ENCODE results near the gene B4GALT2. TPM values are rescaled to one million over a fixed set of nuclear protein-coding genes. Genes with fewer than 3 reads are reported as not detected.
A peak's percentile ranks its signal among the peaks of the same experiment; 100 is the strongest.

B4GALT2 gene
- total RNA-seq, 1 experiment from 2014 or later, result 95.8 TPM

DNA sequence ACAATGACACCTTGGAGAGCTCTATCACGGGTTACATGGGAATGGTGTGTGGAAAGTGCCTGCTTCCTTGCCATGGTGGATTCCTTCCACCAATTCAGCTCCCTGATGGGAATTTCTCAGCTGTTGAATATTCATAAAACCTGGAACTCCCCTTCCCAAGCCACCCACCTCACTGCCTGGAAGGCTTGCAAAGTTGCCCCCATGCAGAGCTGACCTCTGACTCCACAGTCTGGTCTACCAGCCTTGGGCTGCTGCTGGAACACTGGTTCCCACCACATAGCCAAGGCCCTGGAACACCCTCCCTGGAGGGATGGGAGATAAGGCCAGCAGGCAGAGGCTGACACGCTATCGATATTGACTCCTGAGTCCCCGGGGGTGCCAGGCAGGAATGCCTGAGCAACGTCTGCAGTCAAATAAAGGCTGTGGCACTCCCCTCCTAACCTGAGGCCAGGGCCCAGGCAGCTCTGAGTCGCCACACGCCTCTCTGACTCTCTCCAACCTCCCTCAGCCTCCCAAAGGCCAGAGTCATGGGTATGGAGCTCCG is 21.2 kb downstream of the B4GALT2 start:
- 0 out of 2 replicates have a peak, but pooled peaks cover 2% of the 10 kb centered on the region for H3K36me3 ChIP-seq
- no peak for DNase-seq
- H3K9me3 ChIP-seq, result no peaks in the 10 kb centered on the region
- H3K27me3 ChIP-seq, result no peaks in the 10 kb centered on the region
- no peak overlapping the region for H3K4me3 ChIP-seq

DNA sequence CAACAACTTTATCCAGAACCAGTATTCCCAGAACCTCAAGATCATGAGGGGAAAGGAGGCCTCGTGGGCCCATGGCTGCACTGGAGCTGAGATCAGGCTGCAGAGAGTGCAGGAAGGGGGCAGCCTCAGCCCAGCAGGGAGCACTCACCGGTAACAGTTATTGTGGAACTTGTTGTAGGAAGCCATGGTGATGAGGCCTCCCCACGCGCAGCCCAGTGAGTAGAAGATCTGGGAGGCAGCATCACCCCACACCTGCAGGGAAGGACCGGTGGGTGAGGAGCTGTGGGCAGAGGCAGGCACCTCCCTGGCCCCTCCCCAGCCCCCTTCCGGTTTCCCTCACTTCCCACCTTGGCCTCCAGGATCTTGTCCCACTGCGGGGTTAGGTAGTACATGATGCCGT is 23.2 kb downstream of the B4GALT2 start:
- no peaks in the 10 kb centered on the region for H3K27me3 ChIP-seq
- H3K36me3 ChIP-seq, result peaks cover 4% of the 10 kb centered on the region; the same call in 1 of the 2 replicates
- no peak overlapping the region for H3K4me3 ChIP-seq
- no peak for DNase-seq
- H3K9me3 ChIP-seq, result no peaks in the 10 kb centered on the region

DNA sequence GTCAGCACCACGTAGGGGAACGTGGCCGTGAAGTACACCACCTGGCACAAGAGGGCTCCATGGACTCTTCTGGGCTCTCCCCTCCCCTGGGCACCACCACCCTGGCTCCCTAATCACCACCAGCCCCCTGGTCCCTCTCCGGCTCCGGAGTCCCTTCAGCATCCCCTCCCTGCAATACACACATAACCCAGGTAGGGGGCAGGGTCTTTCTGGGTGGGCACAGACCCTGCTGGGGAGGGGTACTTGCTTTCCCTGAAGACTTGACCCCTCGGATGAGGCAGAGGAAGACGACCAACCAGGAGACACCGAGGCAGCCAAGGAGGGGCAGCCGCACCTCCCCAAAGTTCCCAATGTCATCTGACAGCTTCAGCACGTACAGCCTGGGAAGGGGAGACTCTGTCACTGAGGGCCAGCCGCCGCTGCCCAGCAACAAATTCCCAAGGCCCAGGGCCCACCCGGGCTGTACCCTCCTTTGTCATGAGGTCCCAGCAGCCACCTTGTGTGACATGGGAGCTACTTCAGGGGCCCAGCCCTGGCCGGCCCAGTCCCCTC is 23.7 kb downstream of the B4GALT2 start:
- Histone ChIP-seq H3K27me3 (no peaks in the 10 kb centered on the region), H3K9me3 (no peaks in the 10 kb centered on the region), H3K36me3 (peaks cover 4% of the 10 kb centered on the region; the same call in 1 of the 2 replicates), H3K4me3 (no peak overlapping the region)
- no peak for DNase-seq

DNA sequence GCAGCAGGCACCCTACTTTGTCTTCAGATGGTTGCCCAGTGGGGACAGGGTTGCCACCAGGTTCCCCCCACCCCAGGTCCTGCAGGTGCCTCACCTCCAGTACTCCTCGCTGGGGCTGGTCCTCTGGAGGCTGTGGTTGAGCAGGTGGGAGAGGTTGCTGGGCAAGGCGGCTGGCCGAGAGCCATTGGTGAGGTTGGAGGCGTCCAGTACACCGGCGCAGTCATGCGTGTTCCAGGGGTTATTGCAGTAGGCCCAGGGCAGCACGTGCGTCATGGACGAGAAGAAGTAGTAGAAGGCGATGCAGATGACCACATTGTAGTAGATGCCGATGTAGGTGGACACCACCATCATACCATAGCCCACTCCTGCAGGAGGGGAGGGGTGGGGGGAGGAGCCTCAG is 29.2 kb downstream of the B4GALT2 start:
- no peak overlapping the region for H3K4me3 ChIP-seq
- no peaks in the 10 kb centered on the region for H3K9me3 ChIP-seq
- H3K36me3 ChIP-seq, result peaks cover 2% of the 10 kb centered on the region; the same call in 1 of the 2 replicates
- no peaks in the 10 kb centered on the region for H3K27me3 ChIP-seq
- no peak for DNase-seq

DNA sequence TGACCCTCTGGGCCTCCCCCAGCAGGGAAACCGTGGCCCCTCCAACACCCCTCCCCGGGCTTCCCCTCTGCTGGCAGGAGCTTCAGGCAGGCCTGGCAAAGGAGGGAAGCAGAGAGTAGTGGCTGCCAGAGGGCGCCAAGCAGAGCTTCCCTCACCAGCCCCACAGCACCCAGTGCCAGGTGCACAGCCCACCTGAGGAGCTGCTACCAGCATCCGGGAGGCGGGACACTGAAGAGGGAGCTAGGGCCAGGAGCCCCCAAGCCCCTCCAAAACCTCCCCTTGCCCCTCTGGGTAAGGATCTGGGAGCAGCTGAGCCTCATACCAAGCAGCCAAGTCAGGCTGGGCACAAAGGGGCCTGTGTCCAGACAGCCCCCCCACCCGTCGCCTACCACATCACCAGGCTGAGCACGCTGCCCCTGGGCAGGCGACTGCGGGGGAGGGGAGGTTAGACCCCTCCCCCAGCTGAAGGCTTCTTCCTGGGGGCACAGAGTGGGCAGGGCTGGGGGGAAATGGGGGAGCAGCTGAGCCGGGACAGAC is 32.0 kb downstream of the B4GALT2 start:
- no peaks in the 10 kb centered on the region for H3K9me3 ChIP-seq
- peaks cover 2% of the 10 kb centered on the region; the same call in 1 of the 2 replicates for H3K36me3 ChIP-seq
- H3K4me3 ChIP-seq, result no peak overlapping the region
- H3K27me3 ChIP-seq, result no peaks in the 10 kb centered on the region
- DNase-seq, result no peak

DNA sequence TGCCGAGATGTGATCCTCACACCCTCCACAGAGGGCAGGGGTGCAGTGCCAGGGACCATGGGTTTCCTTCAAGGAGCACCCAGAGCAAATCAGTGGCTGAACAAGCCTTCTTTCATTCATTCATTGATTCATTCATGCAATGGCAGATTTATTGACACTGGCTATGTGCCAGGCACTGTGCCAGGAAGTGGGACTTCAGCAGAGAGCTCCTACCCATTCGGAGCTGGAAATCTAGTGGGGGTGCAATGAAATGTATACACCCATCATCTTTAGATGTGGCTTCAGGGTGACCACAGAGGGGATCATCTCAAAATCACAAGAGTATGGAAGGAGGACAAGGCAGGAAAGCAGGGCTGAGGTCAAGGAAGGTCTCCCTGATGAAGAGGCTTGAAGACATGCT is 33.4 kb downstream of the B4GALT2 start:
- Histone ChIP-seq H3K36me3 (no peaks in the 10 kb centered on the region), H3K9me3 (no peaks in the 10 kb centered on the region), H3K4me3 (no peak overlapping the region), H3K27me3 (no peaks in the 10 kb centered on the region)
- DNase-seq, result no peak

DNA sequence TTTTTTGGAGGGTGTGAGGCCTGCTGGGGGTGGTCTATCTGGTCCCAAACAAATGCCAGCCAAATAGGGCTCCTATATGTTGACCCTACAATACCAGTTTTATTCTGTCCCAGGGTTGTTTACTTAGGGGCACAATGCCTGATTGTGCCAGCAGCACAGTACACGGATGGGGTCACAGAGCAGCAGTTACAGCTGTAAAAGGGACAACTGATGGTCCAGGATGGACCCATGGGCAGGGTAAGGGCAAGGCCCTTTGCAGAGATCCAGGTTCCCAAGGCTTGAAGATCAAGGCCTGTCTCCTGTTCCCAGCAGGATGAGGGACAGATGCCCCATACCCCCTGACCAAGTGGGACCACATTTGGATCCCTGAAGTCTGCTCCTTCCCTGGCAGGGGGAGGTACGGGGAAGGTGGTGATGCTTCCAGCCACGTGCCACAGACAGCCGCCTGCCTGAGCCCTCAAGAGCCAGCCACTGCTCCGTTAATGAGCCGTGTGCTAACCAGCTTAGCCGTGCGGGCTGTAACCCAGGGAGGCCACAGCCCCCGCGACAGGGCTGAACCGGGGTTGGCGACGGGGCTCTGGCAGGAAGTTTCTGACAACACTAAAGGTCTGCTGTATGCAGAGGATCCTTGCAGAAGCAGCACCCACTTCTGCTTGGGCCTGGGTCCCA is 34.1 kb downstream of the B4GALT2 start:
- DNase-seq, result no peak

DNA sequence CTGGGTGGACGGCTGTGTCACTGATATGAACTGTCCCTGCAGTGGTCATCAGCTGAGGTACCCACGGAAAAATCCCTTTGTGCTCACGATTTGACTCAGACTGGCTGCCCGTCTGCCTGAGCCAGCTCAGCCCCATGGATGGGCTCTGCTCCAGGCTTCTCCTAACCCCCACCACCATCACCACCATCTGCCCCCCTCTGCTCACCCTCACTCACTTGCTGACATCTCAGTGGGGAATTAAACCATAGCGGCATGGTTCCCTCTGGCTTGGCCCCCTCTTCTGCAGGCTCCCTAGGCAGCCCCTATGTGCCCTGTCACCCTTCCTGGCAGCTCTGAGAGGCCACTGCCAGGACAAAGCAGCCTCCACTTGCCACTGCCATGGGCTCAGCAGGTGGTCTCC is 34.9 kb downstream of the B4GALT2 start:
- H3K36me3 ChIP-seq, result no peaks in the 10 kb centered on the region
- H3K27me3 ChIP-seq, result no peaks in the 10 kb centered on the region
- no peaks in the 10 kb centered on the region for H3K9me3 ChIP-seq
- DNase-seq, result no peak
- no peak overlapping the region for H3K4me3 ChIP-seq

More for the DNA sequence above, 34.1 kb downstream of the B4GALT2 start:
- no peaks in the 10 kb centered on the region for H3K36me3 ChIP-seq
- no peak overlapping the region for H3K4me3 ChIP-seq
- H3K27me3 ChIP-seq, result no peaks in the 10 kb centered on the region
- no peaks in the 10 kb centered on the region for H3K9me3 ChIP-seq

DNA sequence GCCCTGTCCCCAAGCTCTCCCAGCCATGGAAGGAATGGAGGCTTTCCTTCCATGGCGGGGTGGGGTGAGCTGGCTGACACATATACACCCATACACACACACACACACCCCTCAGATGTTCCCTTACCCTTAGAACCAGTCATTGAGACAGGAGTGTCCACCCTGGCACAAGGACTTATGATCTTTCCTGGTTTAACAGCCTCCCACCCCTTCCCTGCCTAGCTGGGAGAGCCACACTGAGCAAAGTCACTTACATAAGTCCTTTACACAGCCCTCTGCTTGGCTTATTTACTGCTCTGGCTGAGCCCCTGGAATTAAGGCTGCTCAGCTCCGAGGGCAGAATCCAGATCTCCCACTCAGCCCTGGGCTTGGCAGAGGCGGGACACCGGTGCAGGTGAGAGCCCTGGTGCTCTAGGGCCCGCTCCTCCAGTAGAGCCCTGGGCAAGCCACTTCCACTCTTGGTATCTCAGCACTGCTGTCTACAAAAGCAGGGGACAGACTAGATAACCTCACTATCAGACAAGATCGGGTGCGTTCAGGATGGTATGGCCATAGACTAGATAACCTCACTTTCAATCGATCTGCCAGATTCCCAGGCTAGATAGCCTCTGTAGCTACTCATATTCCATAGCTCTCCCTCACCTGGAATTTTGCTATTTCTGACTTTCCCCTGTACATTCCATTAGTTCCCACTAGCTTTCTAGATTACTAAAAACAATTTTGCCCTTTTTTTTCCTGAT is 35.5 kb downstream of the B4GALT2 start:
- Histone ChIP-seq H3K9me3 (no peaks in the 10 kb centered on the region), H3K4me3 (no peak overlapping the region), H3K27me3 (no peaks in the 10 kb centered on the region), H3K36me3 (no peaks in the 10 kb centered on the region)
- DNase-seq, result no peak

DNA sequence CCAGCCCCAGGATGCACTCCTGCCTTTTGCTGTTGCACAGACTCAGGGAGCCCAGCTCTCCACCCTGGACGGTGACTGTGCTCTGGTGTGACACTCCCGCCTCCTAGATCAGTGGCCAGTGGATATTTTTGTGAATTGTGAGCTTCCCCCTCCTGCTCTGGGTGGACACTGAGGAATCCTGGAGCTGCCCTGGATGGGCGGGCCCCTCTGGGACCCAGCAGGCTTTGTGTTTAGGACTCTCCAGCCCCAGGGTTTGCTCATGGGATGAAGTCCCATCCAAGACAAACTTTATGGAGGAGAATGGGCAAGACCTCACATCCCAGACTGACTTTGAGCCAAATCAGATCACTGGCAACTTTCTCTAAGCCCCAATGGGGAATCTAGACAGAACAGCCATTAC is 36.2 kb downstream of the B4GALT2 start:
- H3K9me3 ChIP-seq, result no peaks in the 10 kb centered on the region
- H3K27me3 ChIP-seq, result no peaks in the 10 kb centered on the region
- H3K36me3 ChIP-seq, result no peaks in the 10 kb centered on the region
- H3K4me3 ChIP-seq, result no peak overlapping the region
- peak; percentile 47 for DNase-seq

DNA sequence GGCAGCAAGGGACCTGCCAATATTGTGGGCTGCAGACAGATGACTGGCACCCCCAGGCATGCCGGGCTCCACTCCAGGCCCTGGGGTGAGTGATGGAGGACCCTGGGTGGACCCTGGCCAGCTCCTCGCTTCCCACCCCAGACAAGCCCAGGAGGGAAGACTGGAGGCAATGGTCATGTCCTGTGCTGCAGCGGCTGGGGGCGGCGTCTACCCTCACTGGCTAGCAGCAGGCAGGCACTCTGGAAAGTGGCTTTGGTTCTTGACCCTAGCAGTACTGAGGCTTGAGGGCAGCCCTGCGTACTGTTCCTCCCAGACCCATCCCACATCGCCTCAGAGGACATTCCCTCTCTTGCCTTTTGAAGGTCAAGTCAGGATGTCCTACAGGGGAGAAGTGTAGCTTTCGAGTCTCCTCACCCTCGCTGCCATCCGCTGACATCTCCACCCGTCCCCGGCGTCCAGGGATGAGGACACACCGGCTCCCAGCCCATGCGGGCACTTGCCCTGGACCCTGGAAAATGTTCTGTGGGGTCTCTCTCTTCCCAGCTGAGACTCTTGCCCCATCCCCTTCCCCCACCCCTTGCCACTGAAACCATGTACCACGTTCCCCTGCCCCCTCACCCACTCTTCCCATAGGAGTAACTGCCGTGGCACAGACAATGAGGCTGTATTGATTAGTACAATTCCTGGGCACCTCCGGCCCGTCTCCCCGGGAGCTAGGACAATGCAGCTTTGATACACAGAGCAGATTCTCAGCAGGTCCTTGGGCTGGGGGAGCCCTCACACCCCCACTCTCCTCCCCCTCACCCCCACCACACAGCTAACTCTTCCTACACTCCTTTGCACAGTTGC is 37.3 kb downstream of the B4GALT2 start:
- peak; percentile 50 for DNase-seq
- Histone ChIP-seq H3K9me3 (no peaks in the 10 kb centered on the region), H3K27me3 (no peaks in the 10 kb centered on the region)

DNA sequence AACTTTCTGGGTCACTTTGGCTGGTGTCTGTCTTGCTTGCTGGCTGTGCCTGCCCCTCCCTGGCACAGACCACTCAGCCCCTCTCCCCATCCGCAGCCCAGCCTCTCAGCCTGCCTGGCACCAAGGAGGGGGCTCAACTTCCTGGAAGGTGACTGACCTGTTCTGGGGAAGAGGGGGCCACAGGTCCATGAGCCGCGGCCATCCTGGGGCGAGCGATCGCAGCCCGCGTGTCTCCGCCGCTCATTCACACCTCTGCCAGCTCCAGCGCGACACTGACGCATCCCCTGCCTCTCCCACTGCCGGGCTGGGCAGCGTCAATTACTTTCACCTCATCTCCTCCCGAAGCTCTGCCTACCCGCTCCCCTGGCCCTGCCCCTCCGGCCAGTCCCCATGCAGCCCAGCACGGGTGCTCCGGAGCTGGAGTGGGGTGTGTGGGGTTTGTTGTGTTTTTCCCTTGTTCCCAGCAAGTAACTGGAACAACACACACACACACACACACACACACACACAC is 37.9 kb downstream of the B4GALT2 start:
- Histone ChIP-seq H3K27me3 (no peaks in the 10 kb centered on the region), H3K36me3 (no peaks in the 10 kb centered on the region), H3K4me3 (no peak overlapping the region), H3K9me3 (no peaks in the 10 kb centered on the region)
- no peak for DNase-seq

More for the DNA sequence above, 37.3 kb downstream of the B4GALT2 start:
- Histone ChIP-seq H3K4me3 (no peak overlapping the region), H3K36me3 (no peaks in the 10 kb centered on the region)

DNA sequence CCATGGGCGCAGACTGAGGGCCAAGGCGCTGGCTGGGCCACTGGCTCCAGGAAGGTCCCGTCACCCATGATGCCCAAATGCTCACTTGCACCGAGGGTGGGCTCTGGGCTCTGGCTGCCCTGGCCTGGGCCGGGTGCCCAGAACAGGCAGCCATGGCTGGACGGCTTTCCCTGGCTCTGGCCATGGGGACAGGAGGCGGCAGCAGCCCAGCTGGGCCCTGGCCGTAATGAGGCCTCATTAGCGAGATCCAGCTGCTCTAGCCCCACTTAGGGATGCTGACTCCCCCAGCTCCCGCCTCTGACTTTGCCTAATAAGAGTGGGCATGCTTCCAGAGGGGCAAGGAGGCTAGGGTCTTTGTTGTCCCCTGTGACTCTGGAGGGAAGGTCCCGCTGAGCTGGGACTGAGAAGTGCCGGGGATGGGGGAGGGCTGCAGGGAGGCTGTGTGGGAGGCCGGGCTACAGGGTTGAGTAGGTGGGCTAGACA is 40.5 kb downstream of the B4GALT2 start:
- no peaks in the 10 kb centered on the region for H3K36me3 ChIP-seq

DNA sequence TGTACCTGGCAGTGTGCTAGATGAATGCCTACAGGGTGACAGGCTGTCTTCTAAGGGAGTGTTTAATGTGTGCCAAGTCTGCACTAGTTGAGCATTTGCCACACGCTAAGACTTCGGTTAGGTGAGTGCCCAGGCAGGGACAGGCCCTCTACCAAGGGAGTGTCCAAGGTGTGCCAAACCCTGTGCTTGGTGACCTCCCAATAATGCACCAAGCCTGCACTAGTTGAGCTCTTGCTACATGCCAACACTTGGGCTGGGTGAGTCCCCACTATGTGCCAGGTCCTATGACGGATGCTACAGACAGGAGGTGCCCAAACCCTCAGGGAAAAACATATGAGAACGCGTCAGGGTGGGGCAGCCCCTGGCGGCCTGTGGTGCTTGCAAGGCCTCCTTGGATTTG is 41.5 kb downstream of the B4GALT2 start:
- no peak overlapping the region for H3K4me3 ChIP-seq
- no peaks in the 10 kb centered on the region for H3K27me3 ChIP-seq
- no peaks in the 10 kb centered on the region for H3K9me3 ChIP-seq
- no peak for DNase-seq
- no peaks in the 10 kb centered on the region for H3K36me3 ChIP-seq

More for the DNA sequence above, 40.5 kb downstream of the B4GALT2 start:
- Histone ChIP-seq H3K27me3 (no peaks in the 10 kb centered on the region), H3K9me3 (no peaks in the 10 kb centered on the region), H3K4me3 (no peak overlapping the region)
- no peak for DNase-seq

DNA sequence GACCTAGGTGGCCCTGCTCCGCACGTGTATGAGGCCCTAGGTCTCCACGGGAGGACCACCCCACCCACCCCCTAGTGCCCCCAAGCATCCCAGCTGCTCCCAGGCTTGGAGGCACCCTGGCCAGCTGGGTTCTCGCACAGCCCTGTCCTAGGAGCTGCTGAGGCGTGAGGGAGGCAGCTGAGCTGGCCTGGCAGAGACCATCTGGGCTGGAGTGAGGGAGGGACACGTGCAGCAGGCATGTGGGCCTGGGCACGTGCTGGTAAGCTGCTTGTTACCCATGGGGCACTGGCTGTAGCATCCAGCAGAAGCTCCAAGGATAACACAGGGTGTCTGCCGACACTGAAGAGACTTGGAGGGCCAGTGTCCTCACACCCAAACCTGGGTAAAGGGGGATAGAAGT is 42.1 kb downstream of the B4GALT2 start:
- DNase-seq, result no peak
- Histone ChIP-seq H3K4me3 (no peak overlapping the region), H3K27me3 (no peaks in the 10 kb centered on the region), H3K9me3 (no peaks in the 10 kb centered on the region), H3K36me3 (no peaks in the 10 kb centered on the region)
